ENCODE measurements around the gene BAG2. TPM values are rescaled to one million over a fixed set of nuclear protein-coding genes. Genes with fewer than 3 reads are reported as not detected.

Gene BAG2
- total RNA-seq, 1 donor from 2014 or later = 9.7 TPM

DNA sequence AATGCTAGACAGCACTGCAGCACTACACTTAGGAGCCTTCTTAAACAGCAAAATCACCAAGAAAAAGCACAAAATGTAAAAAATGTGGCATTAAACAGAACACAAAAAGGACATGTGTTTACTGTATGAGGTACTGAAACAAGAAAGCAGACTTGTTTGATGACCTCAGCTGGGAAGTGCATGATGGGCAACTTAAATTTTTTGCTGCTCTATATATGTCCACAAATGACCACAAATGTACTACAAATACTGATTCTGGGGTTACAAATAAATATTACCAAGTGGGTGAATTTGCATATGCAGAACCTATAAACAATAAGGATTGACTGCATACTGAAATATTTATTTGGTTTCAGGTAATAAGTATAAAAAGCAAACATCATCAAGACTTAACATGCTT is 36.9 kb downstream of the BAG2 start:
- H3K27ac Mint-ChIP-seq (ENCODE audit: unreplicated experiment) = peak overlapping the region; percentile 2
- H2AFZ ChIP-seq (ENCODE audit: low read depth, low read length) = no peak overlapping the region
- peaks cover 7% of the 10 kb centered on the region for H3K36me3 ChIP-seq (ENCODE audit: insufficient read depth, low read length)
- H3K79me2 ChIP-seq (ENCODE audit: insufficient read depth, low read length) = peaks cover 96% of the 10 kb centered on the region
- H3K9ac ChIP-seq (ENCODE audit: low read length) = no peak overlapping the region
- DNase-seq (ENCODE audit: low read depth) (no peak), FAIRE-seq (no peak)
- H3K9me3 Mint-ChIP-seq (ENCODE audit: unreplicated experiment) = peaks cover 1% of the 10 kb centered on the region
- H4K20me1 ChIP-seq (ENCODE audit: insufficient read depth, low read length) = peaks cover 46% of the 10 kb centered on the region
- no peak overlapping the region for H3K27ac ChIP-seq (ENCODE audit: low read depth, low read length)
- TF ChIP-seq, protein P1, sequence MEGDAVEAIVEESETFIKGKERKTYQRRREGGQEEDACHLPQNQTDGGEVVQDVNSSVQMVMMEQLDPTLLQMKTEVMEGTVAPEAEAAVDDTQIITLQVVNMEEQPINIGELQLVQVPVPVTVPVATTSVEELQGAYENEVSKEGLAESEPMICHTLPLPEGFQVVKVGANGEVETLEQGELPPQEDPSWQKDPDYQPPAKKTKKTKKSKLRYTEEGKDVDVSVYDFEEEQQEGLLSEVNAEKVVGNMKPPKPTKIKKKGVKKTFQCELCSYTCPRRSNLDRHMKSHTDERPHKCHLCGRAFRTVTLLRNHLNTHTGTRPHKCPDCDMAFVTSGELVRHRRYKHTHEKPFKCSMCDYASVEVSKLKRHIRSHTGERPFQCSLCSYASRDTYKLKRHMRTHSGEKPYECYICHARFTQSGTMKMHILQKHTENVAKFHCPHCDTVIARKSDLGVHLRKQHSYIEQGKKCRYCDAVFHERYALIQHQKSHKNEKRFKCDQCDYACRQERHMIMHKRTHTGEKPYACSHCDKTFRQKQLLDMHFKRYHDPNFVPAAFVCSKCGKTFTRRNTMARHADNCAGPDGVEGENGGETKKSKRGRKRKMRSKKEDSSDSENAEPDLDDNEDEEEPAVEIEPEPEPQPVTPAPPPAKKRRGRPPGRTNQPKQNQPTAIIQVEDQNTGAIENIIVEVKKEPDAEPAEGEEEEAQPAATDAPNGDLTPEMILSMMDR (IDR thresholded peaks at IDR 0.05; ENCODE audit: insufficient read depth, low read depth, low read length) = no peak
- TF ChIP-seq EZH2 (IDR thresholded peaks at IDR 0.05; ENCODE audit: insufficient read depth, low read length) = no peak
- H3K27me3 ChIP-seq (ENCODE audit: insufficient read depth, low read length) = no peaks in the 10 kb centered on the region
- peaks cover 20% of the 10 kb centered on the region for H3K4me1 Mint-ChIP-seq (ENCODE audit: low read depth, unreplicated experiment)
- H3K4me3 Mint-ChIP-seq (ENCODE audit: unreplicated experiment) = no peak overlapping the region
- no peaks in the 10 kb centered on the region for H3K36me3 Mint-ChIP-seq (ENCODE audit: low read depth, unreplicated experiment)
- H3K4me1 ChIP-seq (ENCODE audit: insufficient read depth, low read length) = no peaks in the 10 kb centered on the region
- H3K9me3 ChIP-seq (ENCODE audit: insufficient read depth, low read depth, low read length) = no peaks in the 10 kb centered on the region
- H3K4me3 ChIP-seq (ENCODE audit: insufficient read depth, low read depth, low read length) = no peak overlapping the region
- no peak overlapping the region for H3K4me2 ChIP-seq (ENCODE audit: low read length)
- no peaks in the 10 kb centered on the region for H3K27me3 Mint-ChIP-seq (ENCODE audit: low read depth, unreplicated experiment)

DNA sequence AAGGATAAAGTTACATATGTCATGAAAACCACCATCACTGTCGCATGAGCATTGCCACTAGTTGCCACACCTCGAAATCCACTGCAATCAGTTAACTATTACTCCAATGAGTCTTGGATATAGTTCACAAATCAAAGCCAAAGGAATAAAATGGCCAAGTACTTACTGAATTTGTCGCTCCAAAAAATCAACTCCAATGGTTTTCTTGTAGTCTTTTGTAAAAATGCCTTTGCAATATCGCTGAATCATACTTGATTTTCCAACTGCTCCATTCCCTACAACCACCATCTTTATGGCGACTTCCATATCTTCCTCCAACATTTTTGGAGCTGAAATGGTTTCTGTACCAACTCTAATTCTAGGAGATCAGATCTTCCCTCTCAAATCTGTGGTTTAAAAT is 37.9 kb downstream of the BAG2 start:
- TF ChIP-seq EZH2 (IDR thresholded peaks at IDR 0.05; ENCODE audit: insufficient read depth, low read length) = no peak
- TF ChIP-seq, protein P1 (IDR thresholded peaks at IDR 0.05; ENCODE audit: insufficient read depth, low read depth, low read length) = no peak
- no peak overlapping the region for H3K27ac Mint-ChIP-seq (ENCODE audit: unreplicated experiment)
- Histone ChIP-seq H3K27me3 (ENCODE audit: insufficient read depth, low read length) (no peaks in the 10 kb centered on the region), H4K20me1 (ENCODE audit: insufficient read depth, low read length) (peaks cover 56% of the 10 kb centered on the region), H3K4me1 (ENCODE audit: insufficient read depth, low read length) (no peaks in the 10 kb centered on the region), H2AFZ (ENCODE audit: low read depth, low read length) (no peak overlapping the region), H3K36me3 (ENCODE audit: insufficient read depth, low read length) (peaks cover 7% of the 10 kb centered on the region), H3K79me2 (ENCODE audit: insufficient read depth, low read length) (peaks cover 96% of the 10 kb centered on the region), H3K9ac (ENCODE audit: low read length) (no peak overlapping the region), H3K4me3 (ENCODE audit: insufficient read depth, low read depth, low read length) (no peak overlapping the region), H3K27ac (ENCODE audit: low read depth, low read length) (no peak overlapping the region), H3K4me2 (ENCODE audit: low read length) (no peak overlapping the region), H3K9me3 (ENCODE audit: insufficient read depth, low read depth, low read length) (no peaks in the 10 kb centered on the region)
- FAIRE-seq (no peak), DNase-seq (ENCODE audit: low read depth) (no peak)
- H3K36me3 Mint-ChIP-seq (ENCODE audit: low read depth, unreplicated experiment) = peaks cover 6% of the 10 kb centered on the region
- peaks cover 20% of the 10 kb centered on the region for H3K4me1 Mint-ChIP-seq (ENCODE audit: low read depth, unreplicated experiment)
- H3K4me3 Mint-ChIP-seq (ENCODE audit: unreplicated experiment) = no peak overlapping the region
- no peaks in the 10 kb centered on the region for H3K27me3 Mint-ChIP-seq (ENCODE audit: low read depth, unreplicated experiment)
- H3K9me3 Mint-ChIP-seq (ENCODE audit: unreplicated experiment) = peaks cover 2% of the 10 kb centered on the region

DNA sequence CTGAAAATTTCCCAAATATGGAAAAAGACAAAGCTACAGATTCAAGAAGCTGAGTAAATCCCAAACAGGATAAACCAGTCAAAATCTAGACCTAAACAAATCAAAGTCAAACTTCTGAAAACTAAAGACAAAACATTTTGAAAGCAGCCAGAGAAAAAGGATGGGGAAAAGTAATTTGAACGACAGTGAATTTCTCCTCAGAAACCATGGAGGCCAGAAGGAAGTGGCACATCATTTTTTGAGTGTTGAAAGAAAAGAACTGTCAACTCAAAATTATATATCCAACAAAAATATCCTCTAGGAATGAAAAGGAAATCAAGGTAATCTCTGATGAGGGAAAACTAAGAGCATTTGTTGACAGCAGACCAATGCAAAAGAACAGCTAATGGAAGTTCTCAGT is 43.1 kb downstream of the BAG2 start:
- FAIRE-seq = no peak

More for the DNA sequence above, 43.1 kb downstream of the BAG2 start:
- no peak overlapping the region for H3K4me2 ChIP-seq (ENCODE audit: low read length)
- no peaks in the 10 kb centered on the region for H3K9me3 ChIP-seq (ENCODE audit: insufficient read depth, low read depth, low read length)
- Mint-ChIP-seq H3K27ac (ENCODE audit: unreplicated experiment) (no peak overlapping the region), H3K4me1 (ENCODE audit: low read depth, unreplicated experiment) (peaks cover 13% of the 10 kb centered on the region), H3K9me3 (ENCODE audit: unreplicated experiment) (peaks cover 2% of the 10 kb centered on the region), H3K36me3 (ENCODE audit: low read depth, unreplicated experiment) (peaks cover 13% of the 10 kb centered on the region), H3K4me3 (ENCODE audit: unreplicated experiment) (no peak overlapping the region), H3K27me3 (ENCODE audit: low read depth, unreplicated experiment) (no peaks in the 10 kb centered on the region)
- H3K4me3 ChIP-seq (ENCODE audit: insufficient read depth, low read depth, low read length) = no peak overlapping the region
- H3K27me3 ChIP-seq (ENCODE audit: insufficient read depth, low read length) = no peaks in the 10 kb centered on the region
- peaks cover 5% of the 10 kb centered on the region for H3K4me1 ChIP-seq (ENCODE audit: insufficient read depth, low read length)
- TF ChIP-seq EZH2 (IDR thresholded peaks at IDR 0.05; ENCODE audit: insufficient read depth, low read length) = no peak
- TF ChIP-seq, protein P1 (IDR thresholded peaks at IDR 0.05; ENCODE audit: insufficient read depth, low read depth, low read length) = no peak
- no peak overlapping the region for H3K9ac ChIP-seq (ENCODE audit: low read length)
- no peak for DNase-seq (ENCODE audit: low read depth)
- H4K20me1 ChIP-seq (ENCODE audit: insufficient read depth, low read length) = peaks cover 69% of the 10 kb centered on the region
- H3K36me3 ChIP-seq (ENCODE audit: insufficient read depth, low read length) = no peaks in the 10 kb centered on the region
- no peak overlapping the region for H3K27ac ChIP-seq (ENCODE audit: low read depth, low read length)
- no peak overlapping the region for H2AFZ ChIP-seq (ENCODE audit: low read depth, low read length)
- peaks cover 100% of the 10 kb centered on the region for H3K79me2 ChIP-seq (ENCODE audit: insufficient read depth, low read length)

All from astrocyte (in vitro differentiated cells and primary cell).